ENCODE measurements around the gene NECTIN2. TPM values are rescaled to one million over a fixed set of nuclear protein-coding genes. Genes with fewer than 3 reads are reported as not detected.

The NECTIN2 gene
- total RNA-seq, 2 experiments from 2014 or later = 1.8 to 1.9 TPM

DNA sequence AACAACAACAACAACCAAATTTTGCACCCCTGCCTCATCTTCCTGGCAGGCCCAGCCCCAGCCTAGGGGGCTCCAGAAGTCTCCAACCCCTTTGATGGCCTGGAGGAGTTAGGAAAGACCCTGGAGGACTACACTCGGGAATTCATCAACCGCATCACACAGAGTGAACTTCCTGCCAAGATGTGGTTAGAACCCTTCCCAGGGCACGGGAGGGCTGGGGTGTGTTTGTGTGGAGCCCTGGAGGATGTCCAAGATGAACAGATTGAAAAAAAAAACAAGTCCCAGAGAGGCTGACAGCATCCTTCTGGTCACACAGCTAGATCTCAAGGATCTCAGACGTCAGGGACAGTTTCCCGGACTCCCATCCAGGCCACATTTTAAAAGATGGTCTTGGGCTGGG lies 81.6 kb downstream of the NECTIN2 start:
- no peak overlapping the region for H3K4me3 Mint-ChIP-seq
- no peaks in the 10 kb centered on the region for H3K36me3 Mint-ChIP-seq (ENCODE audit: low read depth)
- no peaks in the 10 kb centered on the region for H3K9me3 ChIP-seq (ENCODE audit: control insufficient read depth in 1 of 2, insufficient read depth in 1 of 2, low read length in 2 of 2)
- no peaks in the 10 kb centered on the region for H3K36me3 ChIP-seq (ENCODE audit: insufficient read depth, low read length)
- ATAC-seq (ENCODE audit: poor library complexity) (no peak), DNase-seq (no peak)
- intact Hi-C loops (cut with DNase I, micrococcal nuclease) = no loop called here
- no peak overlapping the region for H3K27ac ChIP-seq (ENCODE audit: low read depth in 1 of 2, low read length in 2 of 2)
- H3K27me3 ChIP-seq (ENCODE audit: control insufficient read depth in 1 of 2, insufficient read depth in 2 of 2, low read length in 2 of 2) = peaks cover 12 to 18% of the 10 kb centered on the region in 2 experiments
- CTCF ChIA-PET = interaction anchor here (0.7 kb wide), 1 partner anchor 26 kb away, joined by 3 read pairs; no protein-coding TSS in a partner anchor
- no peak overlapping the region for H3K27ac Mint-ChIP-seq
- no peak overlapping the region for H3K4me3 ChIP-seq (ENCODE audit: low read length)
- peaks cover 3% of the 10 kb centered on the region for H3K4me1 Mint-ChIP-seq (ENCODE audit: low read depth)
- H3K4me1 ChIP-seq (ENCODE audit: insufficient read depth, low read length) = peaks cover 8% of the 10 kb centered on the region
- POLR2A ChIA-PET = no interaction called here
- TF ChIP-seq, protein P1, sequence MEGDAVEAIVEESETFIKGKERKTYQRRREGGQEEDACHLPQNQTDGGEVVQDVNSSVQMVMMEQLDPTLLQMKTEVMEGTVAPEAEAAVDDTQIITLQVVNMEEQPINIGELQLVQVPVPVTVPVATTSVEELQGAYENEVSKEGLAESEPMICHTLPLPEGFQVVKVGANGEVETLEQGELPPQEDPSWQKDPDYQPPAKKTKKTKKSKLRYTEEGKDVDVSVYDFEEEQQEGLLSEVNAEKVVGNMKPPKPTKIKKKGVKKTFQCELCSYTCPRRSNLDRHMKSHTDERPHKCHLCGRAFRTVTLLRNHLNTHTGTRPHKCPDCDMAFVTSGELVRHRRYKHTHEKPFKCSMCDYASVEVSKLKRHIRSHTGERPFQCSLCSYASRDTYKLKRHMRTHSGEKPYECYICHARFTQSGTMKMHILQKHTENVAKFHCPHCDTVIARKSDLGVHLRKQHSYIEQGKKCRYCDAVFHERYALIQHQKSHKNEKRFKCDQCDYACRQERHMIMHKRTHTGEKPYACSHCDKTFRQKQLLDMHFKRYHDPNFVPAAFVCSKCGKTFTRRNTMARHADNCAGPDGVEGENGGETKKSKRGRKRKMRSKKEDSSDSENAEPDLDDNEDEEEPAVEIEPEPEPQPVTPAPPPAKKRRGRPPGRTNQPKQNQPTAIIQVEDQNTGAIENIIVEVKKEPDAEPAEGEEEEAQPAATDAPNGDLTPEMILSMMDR (IDR thresholded peaks at IDR 0.05) = no peak
- no peaks in the 10 kb centered on the region for H3K9me3 Mint-ChIP-seq
- H3K27me3 Mint-ChIP-seq = peaks cover 27% of the 10 kb centered on the region

DNA sequence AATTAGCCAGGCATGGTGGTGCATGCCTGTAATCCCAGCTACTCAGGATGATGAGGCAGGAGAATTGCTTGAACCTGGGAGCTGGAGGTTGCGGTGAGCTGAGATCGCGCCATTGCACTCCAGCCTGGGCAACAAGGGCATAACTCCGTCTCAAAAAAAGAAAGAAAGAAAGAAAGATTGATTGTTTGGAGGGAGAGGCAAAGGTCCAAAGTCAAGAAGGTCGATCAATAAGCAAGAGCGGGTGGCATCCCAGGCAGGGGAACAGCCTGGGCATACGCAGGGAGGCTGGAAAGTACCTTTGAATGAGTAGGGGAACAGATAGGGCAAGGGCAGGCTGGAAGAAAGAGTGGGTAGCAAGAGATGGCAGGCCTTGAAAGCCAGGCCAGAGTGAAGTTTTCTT lies 84.0 kb downstream of the NECTIN2 start:
- no peak overlapping the region for H3K4me3 Mint-ChIP-seq
- H3K4me1 ChIP-seq (ENCODE audit: insufficient read depth, low read length) = peaks cover 8% of the 10 kb centered on the region
- POLR2A ChIA-PET = no interaction called here
- CTCF ChIA-PET = no interaction called here
- no peak overlapping the region for H3K27ac ChIP-seq (ENCODE audit: low read depth in 1 of 2, low read length in 2 of 2)
- peaks cover 11 to 15% of the 10 kb centered on the region in 2 experiments for H3K27me3 ChIP-seq (ENCODE audit: control insufficient read depth in 1 of 2, insufficient read depth in 2 of 2, low read length in 2 of 2)
- H3K9me3 ChIP-seq (ENCODE audit: control insufficient read depth in 1 of 2, insufficient read depth in 1 of 2, low read length in 2 of 2) = no peaks in the 10 kb centered on the region
- H3K4me1 Mint-ChIP-seq (ENCODE audit: low read depth) = peaks cover 3% of the 10 kb centered on the region
- DNase-seq (no peak), ATAC-seq (ENCODE audit: poor library complexity) (no peak)
- no peaks in the 10 kb centered on the region for H3K9me3 Mint-ChIP-seq
- no peaks in the 10 kb centered on the region for H3K36me3 Mint-ChIP-seq (ENCODE audit: low read depth)
- no peak overlapping the region for H3K4me3 ChIP-seq (ENCODE audit: low read length)
- intact Hi-C loops (cut with DNase I, micrococcal nuclease) = no loop called here
- TF ChIP-seq, protein P1 (IDR thresholded peaks at IDR 0.05) = no peak
- H3K36me3 ChIP-seq (ENCODE audit: insufficient read depth, low read length) = no peaks in the 10 kb centered on the region
- no peak overlapping the region for H3K27ac Mint-ChIP-seq
- H3K27me3 Mint-ChIP-seq = peaks cover 20% of the 10 kb centered on the region

DNA sequence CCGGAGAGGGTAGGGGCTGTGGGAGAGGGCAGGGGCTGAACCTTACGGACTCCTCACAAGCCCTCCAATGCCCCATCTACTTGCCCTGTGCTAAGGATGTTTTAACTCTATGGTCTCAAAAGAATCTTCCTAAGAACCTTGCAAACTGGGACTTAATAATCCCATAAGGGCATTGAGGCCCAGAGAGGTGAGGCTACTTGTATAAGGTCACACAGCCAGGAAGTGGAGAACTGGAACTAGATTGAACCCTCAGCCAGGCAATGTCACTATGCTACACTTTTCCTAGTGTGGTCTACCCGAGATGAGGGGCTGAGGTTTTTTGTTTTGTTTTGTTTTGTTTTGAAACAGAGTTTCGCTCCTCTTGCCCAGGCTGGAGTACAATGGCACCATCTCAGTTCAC lies 85.4 kb downstream of the NECTIN2 start:
- Histone ChIP-seq H3K4me3 (ENCODE audit: low read length) (no peak overlapping the region), H3K9me3 (ENCODE audit: control insufficient read depth in 1 of 2, insufficient read depth in 1 of 2, low read length in 2 of 2) (no peaks in the 10 kb centered on the region), H3K27me3 (ENCODE audit: control insufficient read depth in 1 of 2, insufficient read depth in 2 of 2, low read length in 2 of 2) (peaks cover 8 to 10% of the 10 kb centered on the region in 2 experiments), H3K36me3 (ENCODE audit: insufficient read depth, low read length) (no peaks in the 10 kb centered on the region), H3K27ac (ENCODE audit: low read depth in 1 of 2, low read length in 2 of 2) (no peak overlapping the region), H3K4me1 (ENCODE audit: insufficient read depth, low read length) (peaks cover 8% of the 10 kb centered on the region)
- no peak overlapping the region for H3K27ac Mint-ChIP-seq
- H3K4me1 Mint-ChIP-seq (ENCODE audit: low read depth) = peaks cover 3% of the 10 kb centered on the region
- DNase-seq (no peak), ATAC-seq (ENCODE audit: poor library complexity) (no peak)
- TF ChIP-seq, protein P1 (IDR thresholded peaks at IDR 0.05) = no peak
- no peaks in the 10 kb centered on the region for H3K36me3 Mint-ChIP-seq (ENCODE audit: low read depth)
- intact Hi-C loops (cut with DNase I, micrococcal nuclease) = no loop called here
- peaks cover 7% of the 10 kb centered on the region for H3K27me3 Mint-ChIP-seq
- no peaks in the 10 kb centered on the region for H3K9me3 Mint-ChIP-seq
- POLR2A ChIA-PET = no interaction called here
- CTCF ChIA-PET = no interaction called here
- no peak overlapping the region for H3K4me3 Mint-ChIP-seq

Other genes starting within 250 kb of the NECTIN2 start
- not detected for gene IGSF23, start 232.7 kb upstream of the NECTIN2 start, total RNA-seq
- gene PVR, start 202.4 kb upstream of the NECTIN2 start, total RNA-seq = under 1 TPM; 0.67 to 0.82 TPM
- under 1 TPM; 0.27 to 0.78 TPM for gene CEACAM19, start 174.8 kb upstream of the NECTIN2 start, total RNA-seq
- not detected for gene CEACAM16, start 147.1 kb upstream of the NECTIN2 start, total RNA-seq
- gene BCL3, start 97.6 kb upstream of the NECTIN2 start, total RNA-seq = 10 to 100 TPM; 90.9 to 97.1 TPM
- gene CBLC, start 68.4 kb upstream of the NECTIN2 start, total RNA-seq = not detected
- gene BCAM, start 37.2 kb upstream of the NECTIN2 start, total RNA-seq = not detected
- gene TOMM40, start 45.0 kb downstream of the NECTIN2 start, total RNA-seq = 10 to 100 TPM; 25.4 to 26.8 TPM
- 1 to 10 TPM; 4.5 to 5.2 TPM for gene APOE, start 59.5 kb downstream of the NECTIN2 start, total RNA-seq
- gene APOC1, start 68.3 kb downstream of the NECTIN2 start, total RNA-seq = not detected
- gene APOC4, start 95.9 kb downstream of the NECTIN2 start, total RNA-seq = not detected
- not detected for gene APOC2, start 99.8 kb downstream of the NECTIN2 start, total RNA-seq
- 10 to 100 TPM; 71.0 to 72.7 TPM for gene CLPTM1, start 109.1 kb downstream of the NECTIN2 start, total RNA-seq
- 10 to 100 TPM; 91.6 to 92.5 TPM for gene RELB, start 155.2 kb downstream of the NECTIN2 start, total RNA-seq
- gene CLASRP, start 192.7 kb downstream of the NECTIN2 start, total RNA-seq = 100 to 1,000 TPM; 152 to 154 TPM
- gene ZNF296, start 230.2 kb downstream of the NECTIN2 start, total RNA-seq = 1 to 10 TPM; 2.0 to 2.4 TPM
- gene GEMIN7, start 233.0 kb downstream of the NECTIN2 start, total RNA-seq = 1 to 10 TPM; 4.0 to 4.8 TPM
- gene PPP1R37, start 246.9 kb downstream of the NECTIN2 start, total RNA-seq = 10 to 100 TPM; 17.2 to 19.6 TPM

Data from CD4-positive, alpha-beta T cell (primary cell).